Measurements from ENCODE around the gene PTMS. TPM values are rescaled to one million over a fixed set of nuclear protein-coding genes. Genes with fewer than 3 reads are reported as not detected.

The PTMS gene
- total and polyA plus RNA-seq, 10 of the 15 experiments (the other 5 are each of a cell fraction or from before 2014, with no cell fraction given): 2.1 to 127 (median 29.8) TPM

DNA sequence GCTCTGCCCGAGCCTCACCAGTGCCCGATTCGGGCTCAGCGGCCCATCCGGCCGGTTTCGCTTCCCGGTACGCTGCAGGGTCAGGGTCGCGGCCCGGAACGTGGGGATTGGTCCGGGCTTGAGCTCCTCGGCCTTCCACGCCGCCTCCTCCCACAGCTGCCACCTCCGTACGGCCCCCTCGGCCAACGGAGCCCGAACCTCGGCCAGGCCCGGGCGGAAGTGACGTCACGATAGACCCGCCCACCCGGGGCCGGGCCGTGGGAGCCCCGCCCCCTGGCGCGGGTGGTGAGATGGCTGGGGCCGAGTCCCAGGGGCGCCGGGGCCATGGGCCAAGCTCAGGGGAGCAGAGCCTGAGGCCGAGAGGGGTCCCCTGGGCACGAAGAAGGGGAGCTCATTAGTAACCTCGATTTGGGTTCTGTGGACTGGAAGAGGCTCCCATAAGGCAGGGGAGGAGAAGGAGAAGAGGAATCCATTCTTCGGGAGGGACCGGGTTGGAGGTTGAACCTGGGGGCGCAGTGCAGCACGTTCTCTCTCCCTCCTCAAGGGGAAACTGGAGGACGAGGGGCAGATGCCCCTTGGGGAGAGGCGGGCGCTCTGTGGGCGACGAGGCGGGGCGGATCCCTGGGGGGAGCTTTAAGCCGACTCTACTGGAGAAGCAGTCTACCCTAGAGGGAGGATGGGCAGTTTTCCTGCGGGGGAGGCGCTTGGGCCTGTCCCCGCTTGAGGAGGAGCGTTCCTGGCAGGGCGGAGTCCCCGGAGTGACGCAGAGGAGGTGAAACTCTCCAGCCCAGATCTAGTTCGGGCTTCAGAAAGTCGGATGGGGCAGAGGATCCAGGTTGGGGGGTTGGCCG is 13.0 kb upstream of the PTMS start, which contains the start of gene MLF2 (continued):
- TF ChIP-seq NR2F1 (conservative IDR thresholded peaks at IDR 0.05): peak; percentile 80
- TF ChIP-seq PAX5 (IDR thresholded peaks at IDR 0.05; ENCODE audit: borderline replicate concordance, low read depth, low read length): no peak; the same call in 1 of the 2 replicates
- TF ChIP-seq RCOR1 (conservative IDR thresholded peaks at IDR 0.05; ENCODE audit: low read depth, low read length): 0 out of 2 replicates have a peak, but pooled peaks have one; percentile 47
- TF ChIP-seq, protein P1, sequence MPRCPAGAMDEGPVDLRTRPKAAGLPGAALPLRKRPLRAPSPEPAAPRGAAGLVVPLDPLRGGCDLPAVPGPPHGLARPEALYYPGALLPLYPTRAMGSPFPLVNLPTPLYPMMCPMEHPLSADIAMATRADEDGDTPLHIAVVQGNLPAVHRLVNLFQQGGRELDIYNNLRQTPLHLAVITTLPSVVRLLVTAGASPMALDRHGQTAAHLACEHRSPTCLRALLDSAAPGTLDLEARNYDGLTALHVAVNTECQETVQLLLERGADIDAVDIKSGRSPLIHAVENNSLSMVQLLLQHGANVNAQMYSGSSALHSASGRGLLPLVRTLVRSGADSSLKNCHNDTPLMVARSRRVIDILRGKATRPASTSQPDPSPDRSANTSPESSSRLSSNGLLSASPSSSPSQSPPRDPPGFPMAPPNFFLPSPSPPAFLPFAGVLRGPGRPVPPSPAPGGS (IDR thresholded peaks at IDR 0.05; ENCODE audit: borderline replicate concordance, insufficient read depth, low read depth, low read length, poor library complexity, severe bottlenecking): no peak
- TF ChIP-seq, protein P2, sequence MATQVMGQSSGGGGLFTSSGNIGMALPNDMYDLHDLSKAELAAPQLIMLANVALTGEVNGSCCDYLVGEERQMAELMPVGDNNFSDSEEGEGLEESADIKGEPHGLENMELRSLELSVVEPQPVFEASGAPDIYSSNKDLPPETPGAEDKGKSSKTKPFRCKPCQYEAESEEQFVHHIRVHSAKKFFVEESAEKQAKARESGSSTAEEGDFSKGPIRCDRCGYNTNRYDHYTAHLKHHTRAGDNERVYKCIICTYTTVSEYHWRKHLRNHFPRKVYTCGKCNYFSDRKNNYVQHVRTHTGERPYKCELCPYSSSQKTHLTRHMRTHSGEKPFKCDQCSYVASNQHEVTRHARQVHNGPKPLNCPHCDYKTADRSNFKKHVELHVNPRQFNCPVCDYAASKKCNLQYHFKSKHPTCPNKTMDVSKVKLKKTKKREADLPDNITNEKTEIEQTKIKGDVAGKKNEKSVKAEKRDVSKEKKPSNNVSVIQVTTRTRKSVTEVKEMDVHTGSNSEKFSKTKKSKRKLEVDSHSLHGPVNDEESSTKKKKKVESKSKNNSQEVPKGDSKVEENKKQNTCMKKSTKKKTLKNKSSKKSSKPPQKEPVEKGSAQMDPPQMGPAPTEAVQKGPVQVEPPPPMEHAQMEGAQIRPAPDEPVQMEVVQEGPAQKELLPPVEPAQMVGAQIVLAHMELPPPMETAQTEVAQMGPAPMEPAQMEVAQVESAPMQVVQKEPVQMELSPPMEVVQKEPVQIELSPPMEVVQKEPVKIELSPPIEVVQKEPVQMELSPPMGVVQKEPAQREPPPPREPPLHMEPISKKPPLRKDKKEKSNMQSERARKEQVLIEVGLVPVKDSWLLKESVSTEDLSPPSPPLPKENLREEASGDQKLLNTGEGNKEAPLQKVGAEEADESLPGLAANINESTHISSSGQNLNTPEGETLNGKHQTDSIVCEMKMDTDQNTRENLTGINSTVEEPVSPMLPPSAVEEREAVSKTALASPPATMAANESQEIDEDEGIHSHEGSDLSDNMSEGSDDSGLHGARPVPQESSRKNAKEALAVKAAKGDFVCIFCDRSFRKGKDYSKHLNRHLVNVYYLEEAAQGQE (IDR thresholded peaks at IDR 0.05; ENCODE audit: low read depth, low read length): no peak
- no peak for TF ChIP-seq BCL11A (IDR thresholded peaks at IDR 0.05; ENCODE audit: low read depth, low read length)
- TF ChIP-seq ZNF274 (IDR thresholded peaks at IDR 0.05; ENCODE audit: insufficient read depth, insufficient read length): no peak
- no peak for TF ChIP-seq SREBF1 (IDR thresholded peaks at IDR 0.05; ENCODE audit: low read length)
- no peak for TF ChIP-seq NFIC (IDR thresholded peaks at IDR 0.05; ENCODE audit: low read depth, low read length)
- TF ChIP-seq, protein P3, sequence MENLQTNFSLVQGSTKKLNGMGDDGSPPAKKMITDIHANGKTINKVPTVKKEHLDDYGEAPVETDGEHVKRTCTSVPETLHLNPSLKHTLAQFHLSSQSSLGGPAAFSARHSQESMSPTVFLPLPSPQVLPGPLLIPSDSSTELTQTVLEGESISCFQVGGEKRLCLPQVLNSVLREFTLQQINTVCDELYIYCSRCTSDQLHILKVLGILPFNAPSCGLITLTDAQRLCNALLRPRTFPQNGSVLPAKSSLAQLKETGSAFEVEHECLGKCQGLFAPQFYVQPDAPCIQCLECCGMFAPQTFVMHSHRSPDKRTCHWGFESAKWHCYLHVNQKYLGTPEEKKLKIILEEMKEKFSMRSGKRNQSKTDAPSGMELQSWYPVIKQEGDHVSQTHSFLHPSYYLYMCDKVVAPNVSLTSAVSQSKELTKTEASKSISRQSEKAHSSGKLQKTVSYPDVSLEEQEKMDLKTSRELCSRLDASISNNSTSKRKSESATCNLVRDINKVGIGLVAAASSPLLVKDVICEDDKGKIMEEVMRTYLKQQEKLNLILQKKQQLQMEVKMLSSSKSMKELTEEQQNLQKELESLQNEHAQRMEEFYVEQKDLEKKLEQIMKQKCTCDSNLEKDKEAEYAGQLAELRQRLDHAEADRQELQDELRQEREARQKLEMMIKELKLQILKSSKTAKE (IDR thresholded peaks at IDR 0.05; ENCODE audit: low read depth, poor library complexity, severe bottlenecking): peak; percentile 60
- TF ChIP-seq BHLHE40 (IDR thresholded peaks at IDR 0.05; ENCODE audit: borderline replicate concordance in 1 of 2, low read depth in 2 of 2, low read length in 1 of 2): peak; percentile 11 to 53; a peak in 3 of 4 replicates
- no peak for TF ChIP-seq CBX3 (IDR thresholded peaks at IDR 0.05; ENCODE audit: borderline replicate concordance, low read depth)
- TF ChIP-seq JUND (IDR thresholded peaks at IDR 0.05; ENCODE audit: low read depth, low read length): peak; percentile 52; the same call in 1 of the 2 replicates
- TF ChIP-seq, protein P4, sequence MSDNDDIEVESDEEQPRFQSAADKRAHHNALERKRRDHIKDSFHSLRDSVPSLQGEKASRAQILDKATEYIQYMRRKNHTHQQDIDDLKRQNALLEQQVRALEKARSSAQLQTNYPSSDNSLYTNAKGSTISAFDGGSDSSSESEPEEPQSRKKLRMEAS (IDR thresholded peaks at IDR 0.05; ENCODE audit: low read depth, low read length): peak; percentile 4
- no peak for TF ChIP-seq MEF2A (IDR thresholded peaks at IDR 0.05; ENCODE audit: insufficient read depth, low read depth, low read length)
- TF ChIP-seq JUNB (IDR thresholded peaks at IDR 0.05): no peak
- peak; percentile 55; the same call in 1 of the 2 replicates for TF ChIP-seq TCF3 (IDR thresholded peaks at IDR 0.05; ENCODE audit: borderline replicate concordance, insufficient read depth, low read depth, low read length)
- peak; percentile 81 for TF ChIP-seq POLR2AphosphoS5 (IDR thresholded peaks at IDR 0.05; ENCODE audit: low read length)
- TF ChIP-seq ZNF207 (IDR thresholded peaks at IDR 0.05; ENCODE audit: borderline replicate concordance): 0 out of 2 replicates have a peak, but pooled peaks have one; percentile 62
